ENCODE results near the gene PDE5A.
"Not testable (repeated sequence)": the region's sequence is repeated elsewhere in the genome, so short reads cannot be mapped to it uniquely, and the experiment has no call there.

PDE5A gene

DNA sequence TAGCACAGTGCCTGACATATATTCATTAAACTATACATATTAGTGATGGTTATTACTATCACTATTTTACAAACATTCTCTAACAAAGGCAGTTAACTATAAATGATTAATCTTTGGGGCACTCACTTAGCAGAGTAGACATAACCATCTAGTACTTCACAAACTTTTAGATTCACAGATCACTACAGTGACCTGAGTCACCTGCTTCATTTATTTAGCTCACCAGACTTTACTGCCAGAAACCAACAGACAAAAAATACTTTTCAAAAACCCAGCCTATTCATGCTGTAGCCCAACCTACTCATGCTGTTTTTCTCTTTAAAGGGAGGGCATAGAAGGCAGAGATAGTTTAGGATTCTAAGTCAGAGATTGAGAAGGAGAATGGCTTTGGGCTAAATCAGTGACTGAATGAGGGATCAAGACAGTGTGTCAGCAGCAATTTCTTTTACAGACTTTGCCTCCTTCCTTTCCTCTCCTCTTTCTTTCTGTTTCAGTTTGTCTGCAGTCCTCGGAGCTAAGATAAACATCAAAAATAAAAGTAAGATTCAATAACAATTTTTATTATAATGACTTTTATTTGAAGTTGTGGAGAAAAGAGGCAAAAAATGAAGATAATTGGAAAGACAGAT, 34.7 kb upstream of the PDE5A start:
- in situ Hi-C loops (cut with HindIII; ENCODE audit: low pct_ligation_motif_present, low sequenced_read_pairs): no loop called here
- TF ChIP-seq, protein P1, sequence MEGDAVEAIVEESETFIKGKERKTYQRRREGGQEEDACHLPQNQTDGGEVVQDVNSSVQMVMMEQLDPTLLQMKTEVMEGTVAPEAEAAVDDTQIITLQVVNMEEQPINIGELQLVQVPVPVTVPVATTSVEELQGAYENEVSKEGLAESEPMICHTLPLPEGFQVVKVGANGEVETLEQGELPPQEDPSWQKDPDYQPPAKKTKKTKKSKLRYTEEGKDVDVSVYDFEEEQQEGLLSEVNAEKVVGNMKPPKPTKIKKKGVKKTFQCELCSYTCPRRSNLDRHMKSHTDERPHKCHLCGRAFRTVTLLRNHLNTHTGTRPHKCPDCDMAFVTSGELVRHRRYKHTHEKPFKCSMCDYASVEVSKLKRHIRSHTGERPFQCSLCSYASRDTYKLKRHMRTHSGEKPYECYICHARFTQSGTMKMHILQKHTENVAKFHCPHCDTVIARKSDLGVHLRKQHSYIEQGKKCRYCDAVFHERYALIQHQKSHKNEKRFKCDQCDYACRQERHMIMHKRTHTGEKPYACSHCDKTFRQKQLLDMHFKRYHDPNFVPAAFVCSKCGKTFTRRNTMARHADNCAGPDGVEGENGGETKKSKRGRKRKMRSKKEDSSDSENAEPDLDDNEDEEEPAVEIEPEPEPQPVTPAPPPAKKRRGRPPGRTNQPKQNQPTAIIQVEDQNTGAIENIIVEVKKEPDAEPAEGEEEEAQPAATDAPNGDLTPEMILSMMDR (IDR thresholded peaks at IDR 0.05; ENCODE audit: low read depth, low read length, missing control alignments): no peak
- no peaks in the 10 kb centered on the region for H3K27me3 ChIP-seq (replicated peaks)
- H3K36me3 ChIP-seq (replicated peaks): no peaks in the 10 kb centered on the region
- no peak overlapping the region for H3K4me3 ChIP-seq (ENCODE audit: low read depth, low read length)
- no peak for DNase-seq
- no peak overlapping the region for H3K27ac ChIP-seq

DNA sequence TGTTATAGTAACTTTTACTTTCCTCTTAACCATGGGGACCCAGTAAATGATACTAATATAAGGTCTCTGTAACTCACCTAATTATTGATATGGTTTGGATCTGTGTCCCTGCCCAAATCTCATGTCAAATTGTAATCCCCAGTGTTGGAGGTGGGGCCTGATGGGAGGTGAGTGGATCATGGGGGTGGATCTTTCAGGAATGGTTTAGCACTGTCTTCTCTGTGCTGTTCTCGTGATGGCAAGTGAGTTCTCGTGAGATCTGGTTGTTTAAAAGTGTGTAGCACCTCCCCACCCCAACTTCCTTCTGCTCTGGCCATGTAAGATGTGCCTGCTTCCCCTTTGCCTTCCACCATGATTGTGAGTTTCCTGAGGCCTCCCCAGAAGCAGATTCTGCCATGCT, 34.0 kb upstream of the PDE5A start:
- H3K4me3 ChIP-seq (ENCODE audit: low read depth, low read length); H3K27me3 ChIP-seq (replicated peaks); in situ Hi-C loops (cut with HindIII; ENCODE audit: low pct_ligation_motif_present, low sequenced_read_pairs); H3K36me3 ChIP-seq (replicated peaks); DNase-seq; H3K27ac ChIP-seq: not testable (repeated sequence)

GRCh38 chr4:119661231-119661630, 32.6 kb upstream of the PDE5A start:
- H3K27ac ChIP-seq: no peak overlapping the region
- in situ Hi-C loops (cut with HindIII; ENCODE audit: low pct_ligation_motif_present, low sequenced_read_pairs): no loop called here
- no peaks in the 10 kb centered on the region for H3K27me3 ChIP-seq (replicated peaks)
- H3K4me3 ChIP-seq (ENCODE audit: low read depth, low read length): no peak overlapping the region
- TF ChIP-seq, protein P1 (IDR thresholded peaks at IDR 0.05; ENCODE audit: low read depth, low read length, missing control alignments): no peak
- H3K36me3 ChIP-seq (replicated peaks): no peaks in the 10 kb centered on the region
- no peak for DNase-seq

DNA sequence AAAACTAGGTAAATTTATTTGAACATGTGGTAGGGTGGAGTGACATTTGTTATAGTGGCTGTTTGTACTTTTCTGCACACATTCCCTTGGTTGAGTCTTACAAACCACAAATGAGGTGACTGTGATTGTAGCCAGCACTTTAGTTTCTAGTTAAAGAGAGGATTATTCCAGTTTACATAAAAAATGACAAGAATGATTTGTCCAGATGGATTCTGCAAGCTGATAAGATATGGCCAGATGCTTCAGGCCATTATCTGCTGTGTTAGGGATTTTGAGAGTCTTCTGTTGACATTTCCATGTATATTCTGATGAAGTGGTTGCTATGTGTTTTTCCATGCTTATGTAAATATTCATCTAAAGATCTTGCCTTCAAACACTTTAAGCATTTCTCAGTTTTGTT, 31.0 kb upstream of the PDE5A start:
- TF ChIP-seq, protein P1 (IDR thresholded peaks at IDR 0.05; ENCODE audit: low read depth, low read length, missing control alignments): no peak
- in situ Hi-C loops (cut with HindIII; ENCODE audit: low pct_ligation_motif_present, low sequenced_read_pairs): no loop called here
- Histone ChIP-seq H3K4me3 (ENCODE audit: low read depth, low read length) (no peak overlapping the region), H3K27ac (peak overlapping the region; percentile 14), H3K36me3 (replicated peaks) (no peaks in the 10 kb centered on the region), H3K27me3 (replicated peaks) (no peaks in the 10 kb centered on the region)
- DNase-seq: peak; percentile 79

- TF ChIP-seq, protein P1 (IDR thresholded peaks at IDR 0.05; ENCODE audit: low read depth, low read length, missing control alignments): no peak
- peak; percentile 19 for DNase-seq
- H3K27ac ChIP-seq: peak overlapping the region; percentile 44
- no peaks in the 10 kb centered on the region for H3K27me3 ChIP-seq (replicated peaks)
- in situ Hi-C loops (cut with HindIII; ENCODE audit: low pct_ligation_motif_present, low sequenced_read_pairs): no loop called here
- no peak overlapping the region for H3K4me3 ChIP-seq (ENCODE audit: low read depth, low read length)
- no peaks in the 10 kb centered on the region for H3K36me3 ChIP-seq (replicated peaks)
These were observed 28.6 kb upstream of the PDE5A start for GRCh38 chr4:119657111-119657611.

GRCh38 chr4:119656342-119656741, 27.7 kb upstream of the PDE5A start:
- TF ChIP-seq, protein P1 (IDR thresholded peaks at IDR 0.05; ENCODE audit: low read depth, low read length, missing control alignments): no peak
- H3K4me3 ChIP-seq (ENCODE audit: low read depth, low read length): no peak overlapping the region
- DNase-seq: no peak
- H3K27ac ChIP-seq: peak overlapping the region; percentile 44
- H3K36me3 ChIP-seq (replicated peaks): no peaks in the 10 kb centered on the region
- H3K27me3 ChIP-seq (replicated peaks): no peaks in the 10 kb centered on the region
- in situ Hi-C loops (cut with HindIII; ENCODE audit: low pct_ligation_motif_present, low sequenced_read_pairs): no loop called here
